Trophoblast cell (in vitro differentiated cells and primary cell): ENCODE data around the gene AXIN1.
"Not testable (repeated sequence)": the region's sequence is repeated elsewhere in the genome, so short reads cannot be mapped to it uniquely, and the experiment has no call there.

Source experiments
- DNase-seq, 2 donors: peaks; one replicate each; pipeline ENCODE4 v3.0.0-alpha.2; 2016
- H2AFZ ChIP-seq: 2 replicates; pipeline ENCODE4 v1.6.1; 2013; ENCODE audit warnings: low read length, moderate library complexity, mild to moderate bottlenecking; ENCODE audit not compliant: insufficient read depth, poor library complexity
- H2AK5ac ChIP-seq: 2 replicates; pipeline ENCODE4 v1.6.1; 2013; ENCODE audit warnings: mild to moderate bottlenecking, low read length
- H2BK120ac ChIP-seq: 2 replicates; pipeline ENCODE4 v1.6.1; 2013; ENCODE audit warnings: low read length, mild to moderate bottlenecking, moderate library complexity; ENCODE audit not compliant: insufficient read depth, poor library complexity
- H2BK12ac ChIP-seq: 2 replicates; pipeline ENCODE4 v1.6.1; 2013; ENCODE audit warnings: mild to moderate bottlenecking, low read length, moderate library complexity
- H2BK5ac ChIP-seq: 2 replicates; pipeline ENCODE4 v1.6.1; 2013; ENCODE audit warnings: low read length, low read depth, moderate library complexity, mild to moderate bottlenecking; ENCODE audit not compliant: poor library complexity
- H3K14ac ChIP-seq: 2 replicates; pipeline ENCODE4 v1.6.1; 2013; ENCODE audit warnings: mild to moderate bottlenecking, low read length
- H3K18ac ChIP-seq: 2 replicates; pipeline ENCODE4 v1.6.1; 2013; ENCODE audit warnings: mild to moderate bottlenecking, low read length
- H3K23ac ChIP-seq: 2 replicates; pipeline ENCODE4 v1.6.1; 2013; ENCODE audit warnings: low read length
- H3K27ac ChIP-seq: 2 replicates; pipeline ENCODE4 v1.5.1; 2013; ENCODE audit warnings: low read depth, mild to moderate bottlenecking, inconsistent platforms, low read length, moderate library complexity
- H3K27me3 ChIP-seq: 2 replicates; pipeline ENCODE4 v1.6.1; 2013; ENCODE audit warnings: inconsistent platforms, mild to moderate bottlenecking, low read length, moderate library complexity; ENCODE audit not compliant: insufficient read depth
- H3K36me3 ChIP-seq, 2 experiments: 1 replicate in 1 of 2; 2 replicates in 1 of 2; pipeline ENCODE4 v1.6.1; 2013; ENCODE audit warnings: low read length in 2 of 2, mild to moderate bottlenecking in 2 of 2, moderate library complexity in 1 of 2; ENCODE audit not compliant: insufficient read depth in 2 of 2, control insufficient read depth in 1 of 2
- H3K4ac ChIP-seq: 2 replicates; pipeline ENCODE4 v1.6.1; 2013; ENCODE audit warnings: low read depth, mild to moderate bottlenecking, low read length, moderate library complexity
- H3K4me1 ChIP-seq, 2 experiments: 1 replicate in 1 of 2; 2 replicates in 1 of 2; pipeline ENCODE4 v1.6.1; 2013; ENCODE audit warnings: low read length in 2 of 2, mild to moderate bottlenecking in 2 of 2, moderate library complexity in 1 of 2; ENCODE audit not compliant: insufficient read depth in 2 of 2, control insufficient read depth in 1 of 2
- H3K4me2 ChIP-seq: 2 replicates; pipeline ENCODE4 v1.6.1; 2013; ENCODE audit warnings: inconsistent platforms, mild to moderate bottlenecking, low read length, moderate library complexity
- H3K4me3 ChIP-seq: 2 replicates; pipeline ENCODE4 v1.5.1; 2013; ENCODE audit warnings: mild to moderate bottlenecking, low read depth, low read length, inconsistent platforms
- H3K79me1 ChIP-seq: one replicate; pipeline ENCODE4 v1.6.1; 2013; ENCODE audit warnings: low read length
- H3K79me2 ChIP-seq: 2 replicates; pipeline ENCODE4 v1.6.1; 2013; ENCODE audit warnings: low read length, mild to moderate bottlenecking; ENCODE audit not compliant: control insufficient read depth, insufficient read depth, poor library complexity
- H3K9ac ChIP-seq: 2 replicates; pipeline ENCODE4 v1.6.1; 2013; ENCODE audit warnings: mild to moderate bottlenecking, low read length
- H3K9me3 ChIP-seq: 2 replicates; pipeline ENCODE4 v1.6.1; 2013; ENCODE audit warnings: low read depth, mild to moderate bottlenecking, control low read depth, inconsistent platforms, low read length; ENCODE audit not compliant: insufficient read depth
- H4K12ac ChIP-seq: 2 replicates; pipeline ENCODE4 v1.6.1; 2013; ENCODE audit warnings: low read depth, mild to moderate bottlenecking, low read length, moderate library complexity
- H4K8ac ChIP-seq: 2 replicates; pipeline ENCODE4 v1.6.1; 2013; ENCODE audit warnings: low read depth, mild to moderate bottlenecking, low read length, moderate library complexity
- H4K91ac ChIP-seq: one replicate; pipeline ENCODE4 v1.6.1; 2013; ENCODE audit warnings: low read depth, mild to moderate bottlenecking, low read length, moderate library complexity
- WGBS: extraction: QIAGEN DNeasy Blood & Tissue Kit; methylation state at CpG from one replicate; pipeline ENCODE4 v1.1.7; 2013; ENCODE audit warnings: missing lambda C conversion rate; ENCODE audit not compliant: insufficient read length, insufficient coverage; ENCODE audit errors: extremely low coverage; 5-methylcytosine and 5-hydroxymethylcytosine counted together

Gene AXIN1

DNA sequence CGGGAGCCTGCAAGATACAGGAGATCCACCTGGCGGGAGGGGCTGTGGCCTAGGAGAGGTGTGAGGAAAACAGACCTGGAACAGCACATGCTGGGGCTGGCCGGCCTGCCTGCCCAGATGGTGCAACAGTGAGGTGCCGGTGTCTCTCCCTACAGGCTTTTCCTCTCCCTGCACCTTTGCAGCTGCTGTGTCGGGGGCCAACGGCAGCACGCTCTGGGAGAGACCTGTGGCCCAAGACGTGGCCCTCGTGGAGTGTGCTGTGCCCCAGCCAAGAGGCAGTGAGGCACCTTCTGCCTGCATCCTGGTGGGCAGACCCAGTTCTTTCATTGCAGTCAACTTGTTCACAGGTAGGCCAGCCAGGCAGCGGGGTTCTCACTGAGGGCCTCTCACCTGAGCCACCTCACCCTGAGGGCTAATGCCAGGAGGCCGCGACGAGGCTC lies 92.7 kb downstream of the AXIN1 start:
- Histone ChIP-seq H2BK5ac (no peak overlapping the region), H3K4me1 (no peaks in the 10 kb centered on the region), H2AFZ (no peak overlapping the region), H4K12ac (no peak overlapping the region), H4K91ac (no peak overlapping the region), H3K23ac (no peak overlapping the region), H3K4me3 (no peak overlapping the region), H3K18ac (no peak overlapping the region), H4K8ac (no peak overlapping the region), H3K27ac (no peak overlapping the region), H3K9me3 (no peaks in the 10 kb centered on the region), H3K27me3 (no peaks in the 10 kb centered on the region), H2BK12ac (no peak overlapping the region), H3K79me2 (no peaks in the 10 kb centered on the region), H2AK5ac (no peak overlapping the region), H3K79me1 (no peaks in the 10 kb centered on the region), H3K9ac (no peak overlapping the region), H2BK120ac (no peak overlapping the region), H3K4me2 (no peak overlapping the region), H3K4ac (no peak overlapping the region), H3K36me3 (peaks cover 47 to 48% of the 10 kb centered on the region in 2 experiments), H3K14ac (no peak overlapping the region)
- DNase-seq = no peak
- no CpG with 5 or more reads among the region's 13 CpGs for WGBS

DNA sequence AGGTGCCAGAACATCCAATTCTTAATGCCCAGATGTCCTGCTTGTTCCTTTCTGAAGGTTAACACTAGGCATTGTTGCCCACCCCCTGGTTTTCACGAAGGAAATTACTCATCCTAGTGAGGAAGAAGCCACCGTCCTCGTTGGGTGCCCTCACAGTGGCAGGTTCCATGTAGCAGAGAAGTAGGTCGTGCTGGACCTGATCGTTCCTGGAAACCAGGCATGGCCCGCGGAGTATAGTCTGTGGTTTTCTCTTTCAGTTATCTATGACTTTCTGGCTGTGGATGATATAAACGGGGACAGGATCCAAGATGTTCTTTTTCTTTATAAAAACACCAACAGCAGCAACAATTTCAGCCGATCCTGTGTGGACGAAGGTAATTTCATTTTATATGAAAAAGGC lies 93.3 kb downstream of the AXIN1 start:
- no peaks in the 10 kb centered on the region for H3K79me1 ChIP-seq
- H2AK5ac ChIP-seq = no peak overlapping the region
- no peaks in the 10 kb centered on the region for H3K9me3 ChIP-seq
- no peak overlapping the region for H3K14ac ChIP-seq
- no peak overlapping the region for H2BK120ac ChIP-seq
- H3K4me2 ChIP-seq = no peak overlapping the region
- H3K36me3 ChIP-seq = peaks cover 46 to 47% of the 10 kb centered on the region in 2 experiments
- H3K18ac ChIP-seq = no peak overlapping the region
- H3K27ac ChIP-seq = no peak overlapping the region
- H4K91ac ChIP-seq = no peak overlapping the region
- H3K9ac ChIP-seq = no peak overlapping the region
- H3K27me3 ChIP-seq = no peaks in the 10 kb centered on the region
- no peak overlapping the region for H2BK12ac ChIP-seq
- H3K23ac ChIP-seq = no peak overlapping the region
- WGBS = no CpG with 5 or more reads among the region's 10 CpGs
- no peaks in the 10 kb centered on the region for H3K4me1 ChIP-seq
- no peaks in the 10 kb centered on the region for H3K79me2 ChIP-seq
- H2AFZ ChIP-seq = no peak overlapping the region
- H4K12ac ChIP-seq = no peak overlapping the region
- no peak overlapping the region for H3K4ac ChIP-seq
- no peak overlapping the region for H2BK5ac ChIP-seq
- no peak overlapping the region for H3K4me3 ChIP-seq
- no peak for DNase-seq
- H4K8ac ChIP-seq = no peak overlapping the region

DNA sequence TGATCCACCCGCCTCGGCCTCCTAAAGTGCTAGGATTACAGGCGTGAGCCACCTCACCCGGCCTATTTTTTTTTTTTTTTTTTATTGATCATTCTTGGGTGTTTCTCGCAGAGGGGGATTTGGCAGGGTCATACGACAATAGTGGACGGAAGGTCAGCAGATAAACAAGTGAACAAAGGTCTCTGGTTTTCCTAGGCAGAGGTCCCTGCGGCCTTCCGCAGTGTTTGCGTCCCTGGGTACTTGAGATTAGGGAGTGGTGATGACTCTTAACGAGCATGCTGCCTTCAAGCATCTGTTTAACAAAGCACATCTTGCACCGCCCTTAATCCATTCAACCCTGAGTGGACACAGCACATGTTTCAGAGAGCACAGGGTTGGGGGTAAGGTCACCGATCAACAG lies 94.4 kb downstream of the AXIN1 start:
- H4K8ac ChIP-seq, H2BK120ac ChIP-seq, H4K91ac ChIP-seq, H3K9ac ChIP-seq, H4K12ac ChIP-seq, H3K79me2 ChIP-seq, H2AK5ac ChIP-seq, H3K9me3 ChIP-seq, H3K23ac ChIP-seq, H3K27me3 ChIP-seq, H3K14ac ChIP-seq, H2BK12ac ChIP-seq, H2BK5ac ChIP-seq, H3K27ac ChIP-seq, H3K4ac ChIP-seq, H3K79me1 ChIP-seq, H3K18ac ChIP-seq, H2AFZ ChIP-seq, H3K4me1 ChIP-seq, H3K4me2 ChIP-seq, DNase-seq, H3K4me3 ChIP-seq: not testable (repeated sequence)
- peaks cover 35% of the 10 kb centered on the region in 2 experiments for H3K36me3 ChIP-seq
- no CpG with 5 or more reads among the region's 13 CpGs for WGBS

DNA sequence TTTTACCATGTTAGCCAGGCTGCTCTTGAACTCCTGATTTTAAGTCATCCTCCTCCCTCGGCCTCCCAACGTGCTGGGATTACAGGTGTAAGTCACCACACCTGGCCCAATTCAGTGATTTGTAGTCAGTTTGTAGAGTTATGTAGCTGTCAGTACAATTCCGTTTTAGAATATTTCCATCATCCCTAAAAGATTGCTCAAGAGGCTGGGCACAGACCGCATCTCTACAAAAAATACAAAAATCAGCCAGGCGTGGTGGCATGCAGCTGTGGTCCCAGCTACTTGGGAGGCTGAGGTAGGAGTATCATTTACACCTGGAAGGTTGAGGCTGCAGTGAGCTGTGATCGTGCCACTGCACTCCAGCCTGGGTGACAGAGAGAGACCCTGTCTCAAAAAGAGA lies 97.3 kb downstream of the AXIN1 start:
- Histone ChIP-seq H3K79me2 (no peaks in the 10 kb centered on the region), H2BK5ac (no peak overlapping the region), H2AK5ac (no peak overlapping the region), H2BK120ac (no peak overlapping the region), H3K18ac (no peak overlapping the region), H4K8ac (no peak overlapping the region), H3K23ac (no peak overlapping the region), H2AFZ (no peak overlapping the region), H3K36me3 (peaks cover 14 to 17% of the 10 kb centered on the region in 2 experiments), H3K9ac (no peak overlapping the region), H3K4me3 (no peak overlapping the region), H3K79me1 (no peaks in the 10 kb centered on the region), H3K27me3 (no peaks in the 10 kb centered on the region), H3K9me3 (no peaks in the 10 kb centered on the region), H3K4me1 (peaks cover 0 to 1% of the 10 kb centered on the region in 2 experiments), H4K91ac (no peak overlapping the region), H3K27ac (no peak overlapping the region), H2BK12ac (no peak overlapping the region), H3K4me2 (no peak overlapping the region), H3K14ac (no peak overlapping the region), H4K12ac (no peak overlapping the region), H3K4ac (no peak overlapping the region)
- no peak for DNase-seq
- no CpG with 5 or more reads among the region's 6 CpGs for WGBS
